Suprapubic skin (tissue), 3 donors: ENCODE measurements around the gene LRIG3.

Experiments used
- EP300 ChIP-seq: sonication (generic); formaldehyde crosslinking; IDR thresholded peaks from one replicate; pipeline ENCODE4 v1.6.1; 2017; ENCODE audit warnings: antibody characterized with exemption
- POLR2A ChIP-seq, 2 donors: fragments of 450-650 bp; IDR thresholded peaks; one replicate each; pipeline ENCODE4 v1.6.1; 2017; ENCODE audit warnings: antibody characterized with exemption in 2 of 2, mild to moderate bottlenecking in 2 of 2, moderate library complexity in 2 of 2
- TF ChIP-seq, protein P1 (sequence below), 2 donors: fragments of 200-600 bp in 1 of 2; fragments of 450-650 bp in 1 of 2; sonication (generic) in 1 of 2; IDR thresholded peaks; one replicate each; pipeline ENCODE4 v1.5.1; 2016 to 2019; ENCODE audit warnings: antibody characterized with exemption in 2 of 2, mild to moderate bottlenecking in 1 of 2, moderate library complexity in 1 of 2

- TF ChIP-seq, protein P1, sequence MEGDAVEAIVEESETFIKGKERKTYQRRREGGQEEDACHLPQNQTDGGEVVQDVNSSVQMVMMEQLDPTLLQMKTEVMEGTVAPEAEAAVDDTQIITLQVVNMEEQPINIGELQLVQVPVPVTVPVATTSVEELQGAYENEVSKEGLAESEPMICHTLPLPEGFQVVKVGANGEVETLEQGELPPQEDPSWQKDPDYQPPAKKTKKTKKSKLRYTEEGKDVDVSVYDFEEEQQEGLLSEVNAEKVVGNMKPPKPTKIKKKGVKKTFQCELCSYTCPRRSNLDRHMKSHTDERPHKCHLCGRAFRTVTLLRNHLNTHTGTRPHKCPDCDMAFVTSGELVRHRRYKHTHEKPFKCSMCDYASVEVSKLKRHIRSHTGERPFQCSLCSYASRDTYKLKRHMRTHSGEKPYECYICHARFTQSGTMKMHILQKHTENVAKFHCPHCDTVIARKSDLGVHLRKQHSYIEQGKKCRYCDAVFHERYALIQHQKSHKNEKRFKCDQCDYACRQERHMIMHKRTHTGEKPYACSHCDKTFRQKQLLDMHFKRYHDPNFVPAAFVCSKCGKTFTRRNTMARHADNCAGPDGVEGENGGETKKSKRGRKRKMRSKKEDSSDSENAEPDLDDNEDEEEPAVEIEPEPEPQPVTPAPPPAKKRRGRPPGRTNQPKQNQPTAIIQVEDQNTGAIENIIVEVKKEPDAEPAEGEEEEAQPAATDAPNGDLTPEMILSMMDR (IDR thresholded peaks at IDR 0.05) = no peak
- TF ChIP-seq POLR2A (IDR thresholded peaks at IDR 0.05) = no peak
- TF ChIP-seq EP300 = no peak
These were observed 12.9 kb downstream of the LRIG3 start for GRCh38 chr12:58907391-58907790.
